ENCODE results near the gene LORICRIN.

LORICRIN gene

GRCh38 chr1:153253076-153253475, 6.4 kb upstream of the LORICRIN start:
- TF ChIP-seq CTCF (IDR thresholded peaks at IDR 0.05): no peak
- Histone ChIP-seq H3K4me3 (no peak overlapping the region), H3K27ac (no peak overlapping the region), H3K9me3 (no peaks in the 10 kb centered on the region), H3K27me3 (peaks cover 0 to 9% of the 10 kb centered on the region in 2 donors), H3K4me1 (no peaks in the 10 kb centered on the region), H3K36me3 (no peaks in the 10 kb centered on the region)
- DNase-seq: no peak
- intact Hi-C loops (cut with DNase I; ENCODE audit: low total_unique reads): no loop called here

GRCh38 chr1:153253693-153254092, 5.8 kb upstream of the LORICRIN start:
- H3K27me3 ChIP-seq: peaks cover 0 to 5% of the 10 kb centered on the region in 2 donors
- no peaks in the 10 kb centered on the region for H3K4me1 ChIP-seq
- no peak overlapping the region for H3K4me3 ChIP-seq
- no peak for TF ChIP-seq CTCF (IDR thresholded peaks at IDR 0.05)
- no peaks in the 10 kb centered on the region for H3K9me3 ChIP-seq
- H3K36me3 ChIP-seq: no peaks in the 10 kb centered on the region
- DNase-seq: no peak
- H3K27ac ChIP-seq: no peak overlapping the region
- intact Hi-C loops (cut with DNase I; ENCODE audit: low total_unique reads): no loop called here

GRCh38 chr1:153260585-153261280, 1.2 kb downstream of the LORICRIN start:
- Histone ChIP-seq H3K4me3 (peak overlapping the region; percentile 44 to 66), H3K9me3 (no peaks in the 10 kb centered on the region), H3K27me3 (peaks cover 0 to 18% of the 10 kb centered on the region in 2 donors), H3K4me1 (peaks cover 0 to 22% (median 16%) of the 10 kb centered on the region in 4 donors), H3K36me3 (no peaks in the 10 kb centered on the region), H3K27ac (peak overlapping the region in 1 of 2 donors; percentile 9)
- DNase-seq: no peak
- TF ChIP-seq CTCF (IDR thresholded peaks at IDR 0.05): no peak
- intact Hi-C loops (cut with DNase I; ENCODE audit: low total_unique reads): no loop called here

GRCh38 chr1:153261281-153262069, 2.0 kb downstream of the LORICRIN start:
- H3K27ac ChIP-seq: peak overlapping the region in 1 of 2 donors; percentile 9

GRCh38 chr1:153262070-153262366, 2.5 kb downstream of the LORICRIN start:
- peaks cover 0 to 22% (median 16%) of the 10 kb centered on the region in 4 donors for H3K4me1 ChIP-seq
- intact Hi-C loops (cut with DNase I; ENCODE audit: low total_unique reads): no loop called here
- no peaks in the 10 kb centered on the region for H3K36me3 ChIP-seq
- H3K4me3 ChIP-seq: peak overlapping the region; percentile 44 to 66
- H3K27ac ChIP-seq: no peak overlapping the region
- no peak for TF ChIP-seq CTCF (IDR thresholded peaks at IDR 0.05)
- no peaks in the 10 kb centered on the region for H3K9me3 ChIP-seq
- no peak for DNase-seq
- H3K27me3 ChIP-seq: peaks cover 0 to 26% of the 10 kb centered on the region in 2 donors

More at GRCh38 chr1:153261281-153262069, 2.0 kb downstream of the LORICRIN start:
- Histone ChIP-seq H3K4me1 (peaks cover 0 to 22% (median 16%) of the 10 kb centered on the region in 4 donors), H3K36me3 (no peaks in the 10 kb centered on the region), H3K27me3 (peaks cover 0 to 20% of the 10 kb centered on the region in 2 donors), H3K9me3 (no peaks in the 10 kb centered on the region), H3K4me3 (peak overlapping the region; percentile 44 to 66)
- no peak for TF ChIP-seq CTCF (IDR thresholded peaks at IDR 0.05)
- intact Hi-C loops (cut with DNase I; ENCODE audit: low total_unique reads): no loop called here
- DNase-seq: no peak
